Endothelial cell of umbilical vein (primary cell): Measurements from ENCODE around the gene KDM5C.

Experiments used
- POLR2A ChIP-seq: IDR thresholded peaks from 2 replicates; pipeline ENCODE4 v1.6.1; 2012; ENCODE audit warnings: low read depth, mild to moderate bottlenecking, control low read depth, low read length
- POLR2AphosphoS5 ChIP-seq: IDR thresholded peaks from 2 replicates; pipeline ENCODE4 v1.6.1; 2012; ENCODE audit warnings: low read depth, mild to moderate bottlenecking, control low read depth, low read length, moderate library complexity; ENCODE audit not compliant: insufficient read depth

DNA sequence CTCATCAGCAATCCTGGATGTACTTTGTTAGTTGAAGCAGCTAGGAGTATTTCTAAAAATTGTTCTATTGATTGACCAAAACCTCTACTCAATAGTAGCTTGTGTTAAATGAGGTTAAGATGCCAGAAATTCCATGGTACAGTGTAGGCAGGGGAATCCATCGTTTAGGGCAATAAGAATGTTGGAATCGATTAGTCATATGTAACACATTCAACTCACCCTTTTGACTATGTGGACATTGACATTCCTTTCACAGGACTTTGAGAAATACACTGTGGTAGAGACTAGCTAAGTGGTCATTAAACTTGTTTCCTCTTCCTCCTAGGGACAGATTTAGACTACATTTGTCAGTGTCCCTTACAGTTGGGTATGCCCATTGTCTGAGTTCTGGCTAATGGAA, 40.2 kb downstream of the KDM5C start:
- TF ChIP-seq POLR2AphosphoS5 (no peak), POLR2A (no peak)
